ENCODE data around the gene UBE2G1.
A peak's percentile ranks its signal among the peaks of the same experiment; 100 is the strongest.

The UBE2G1 gene

DNA sequence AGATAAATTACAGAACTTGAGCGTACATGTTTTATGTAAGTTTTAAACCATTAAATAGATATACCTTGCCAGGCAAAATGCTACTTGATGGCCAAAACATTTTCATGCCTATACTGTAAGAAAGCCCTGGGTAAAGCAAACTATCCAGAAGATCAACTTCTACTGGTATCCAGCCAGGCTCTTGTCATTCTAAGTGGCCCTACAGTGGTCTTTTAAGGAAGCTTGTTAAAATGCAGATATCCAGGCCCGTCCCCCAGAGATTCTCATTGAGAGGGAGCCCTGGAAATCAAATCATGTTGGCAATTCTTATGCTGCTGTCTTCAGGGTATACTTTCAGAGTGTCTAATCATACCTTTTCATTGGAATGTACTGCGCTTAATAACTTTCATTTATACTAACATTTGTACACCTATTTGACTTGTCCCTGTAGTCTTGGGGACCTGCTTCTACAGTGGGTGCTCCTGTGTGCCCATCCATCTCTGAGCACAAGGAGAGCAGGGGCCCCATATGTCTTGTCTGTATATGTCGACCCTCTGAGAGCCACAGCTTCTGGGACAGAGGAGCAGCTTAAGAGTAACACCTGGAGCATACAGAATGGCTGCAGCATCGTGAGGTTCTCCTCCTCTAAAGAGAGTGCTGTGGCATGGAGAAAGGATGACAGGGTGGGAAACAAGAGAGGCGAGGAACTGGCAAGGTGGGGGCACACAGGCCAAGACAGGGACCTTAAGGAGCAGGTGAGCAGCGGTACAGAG, 59.1 kb downstream of the UBE2G1 start:
- H3K23ac ChIP-seq (ENCODE audit: low read depth, low read length, poor library complexity) = no peak overlapping the region
- H2BK12ac ChIP-seq (ENCODE audit: low read length) = no peak overlapping the region
- H2BK5ac ChIP-seq (ENCODE audit: low read length) = no peak overlapping the region
- peaks cover 7% of the 10 kb centered on the region for H3K79me1 ChIP-seq (ENCODE audit: low read depth, low read length)
- H4K8ac ChIP-seq (ENCODE audit: low read depth, low read length) = no peak overlapping the region
- no peaks in the 10 kb centered on the region for H3K27me3 ChIP-seq (ENCODE audit: control insufficient read depth in 3 of 3, insufficient read depth in 3 of 3, low read depth in 1 of 3, low read length in 3 of 3)
- peaks cover 0 to 28% of the 10 kb centered on the region in 2 donors for H3K9me3 ChIP-seq (replicated peaks in 1 of 2; ENCODE audit: control insufficient read depth in 2 of 2, insufficient read depth in 1 of 2, low read depth in 1 of 2, low read length in 2 of 2)
- H3K4me1 ChIP-seq (ENCODE audit: control insufficient read depth in 2 of 2, insufficient read depth in 1 of 2, low read depth in 1 of 2, low read length in 2 of 2) = no peaks in the 10 kb centered on the region
- no peak overlapping the region for H3K4me3 ChIP-seq (ENCODE audit: low read length in 2 of 2)
- no peak overlapping the region for H3K4ac ChIP-seq (ENCODE audit: low read length)
- no peak overlapping the region for H4K91ac ChIP-seq (ENCODE audit: low read depth, low read length, poor library complexity)
- H2AK5ac ChIP-seq (ENCODE audit: low read depth, low read length) = no peak overlapping the region
- H2BK120ac ChIP-seq (ENCODE audit: low read depth, low read length) = no peak overlapping the region
- no peak overlapping the region for H2AFZ ChIP-seq (ENCODE audit: low read length)
- H3K14ac ChIP-seq (ENCODE audit: low read length) = no peak overlapping the region
- WGBS, 2 donors (ENCODE audit: extremely low coverage in 2 of 2, insufficient read length in 2 of 2, insufficient replicate concordance in 1 of 2) = no CpG with 5 or more reads among the region's 7 CpGs
- H3K4me2 ChIP-seq (ENCODE audit: insufficient read depth, low read length, poor library complexity, severe bottlenecking) = no peak overlapping the region
- no peak overlapping the region for H3K18ac ChIP-seq (ENCODE audit: low read length)
- no peak overlapping the region for H3K9ac ChIP-seq (ENCODE audit: low read depth, low read length, poor library complexity)
- peaks cover 2 to 41% of the 10 kb centered on the region in 2 donors for H3K36me3 ChIP-seq (replicated peaks in 1 of 2; ENCODE audit: control insufficient read depth in 2 of 2, insufficient read depth in 2 of 2, low read length in 2 of 2)
- no peak overlapping the region for H2BK15ac ChIP-seq (ENCODE audit: low read length)
- no peak for DNase-seq (ENCODE audit: low spot score)
- H3K27ac ChIP-seq (replicated peaks; ENCODE audit: low read length) = no peak overlapping the region

- H3K4me2 ChIP-seq (ENCODE audit: insufficient read depth, low read length, poor library complexity, severe bottlenecking) = no peak overlapping the region
- no peak overlapping the region for H2BK5ac ChIP-seq (ENCODE audit: low read length)
- no peak overlapping the region for H2BK120ac ChIP-seq (ENCODE audit: low read depth, low read length)
- H2BK12ac ChIP-seq (ENCODE audit: low read length) = no peak overlapping the region
- no peak overlapping the region for H2AK5ac ChIP-seq (ENCODE audit: low read depth, low read length)
- H3K9me3 ChIP-seq (replicated peaks in 1 of 2; ENCODE audit: control insufficient read depth in 2 of 2, insufficient read depth in 1 of 2, low read depth in 1 of 2, low read length in 2 of 2) = peaks cover 0 to 11% of the 10 kb centered on the region in 2 donors
- no CpG with 5 or more reads among the region's 7 CpGs for WGBS, 2 donors (ENCODE audit: extremely low coverage in 2 of 2, insufficient read length in 2 of 2, insufficient replicate concordance in 1 of 2)
- no peak overlapping the region for H3K23ac ChIP-seq (ENCODE audit: low read depth, low read length, poor library complexity)
- no peak overlapping the region for H2AFZ ChIP-seq (ENCODE audit: low read length)
- no peak overlapping the region for H2BK15ac ChIP-seq (ENCODE audit: low read length)
- no peak overlapping the region for H3K9ac ChIP-seq (ENCODE audit: low read depth, low read length, poor library complexity)
- no peak overlapping the region for H3K27ac ChIP-seq (replicated peaks; ENCODE audit: low read length)
- no peak overlapping the region for H3K18ac ChIP-seq (ENCODE audit: low read length)
- H4K91ac ChIP-seq (ENCODE audit: low read depth, low read length, poor library complexity) = no peak overlapping the region
- H4K8ac ChIP-seq (ENCODE audit: low read depth, low read length) = no peak overlapping the region
- H3K4me3 ChIP-seq (ENCODE audit: low read length in 2 of 2) = no peak overlapping the region
- no peak for DNase-seq (ENCODE audit: low spot score)
- no peak overlapping the region for H3K14ac ChIP-seq (ENCODE audit: low read length)
- peaks cover 11% of the 10 kb centered on the region for H3K79me1 ChIP-seq (ENCODE audit: low read depth, low read length)
- no peak overlapping the region for H3K4ac ChIP-seq (ENCODE audit: low read length)
- peaks cover 12 to 57% of the 10 kb centered on the region in 2 donors for H3K36me3 ChIP-seq (replicated peaks in 1 of 2; ENCODE audit: control insufficient read depth in 2 of 2, insufficient read depth in 2 of 2, low read length in 2 of 2)
- no peaks in the 10 kb centered on the region for H3K4me1 ChIP-seq (ENCODE audit: control insufficient read depth in 2 of 2, insufficient read depth in 1 of 2, low read depth in 1 of 2, low read length in 2 of 2)
- no peaks in the 10 kb centered on the region for H3K27me3 ChIP-seq (ENCODE audit: control insufficient read depth in 3 of 3, insufficient read depth in 3 of 3, low read depth in 1 of 3, low read length in 3 of 3)
Measured at GRCh38 chr17:4305224-4305623, 61.3 kb downstream of the UBE2G1 start.

DNA sequence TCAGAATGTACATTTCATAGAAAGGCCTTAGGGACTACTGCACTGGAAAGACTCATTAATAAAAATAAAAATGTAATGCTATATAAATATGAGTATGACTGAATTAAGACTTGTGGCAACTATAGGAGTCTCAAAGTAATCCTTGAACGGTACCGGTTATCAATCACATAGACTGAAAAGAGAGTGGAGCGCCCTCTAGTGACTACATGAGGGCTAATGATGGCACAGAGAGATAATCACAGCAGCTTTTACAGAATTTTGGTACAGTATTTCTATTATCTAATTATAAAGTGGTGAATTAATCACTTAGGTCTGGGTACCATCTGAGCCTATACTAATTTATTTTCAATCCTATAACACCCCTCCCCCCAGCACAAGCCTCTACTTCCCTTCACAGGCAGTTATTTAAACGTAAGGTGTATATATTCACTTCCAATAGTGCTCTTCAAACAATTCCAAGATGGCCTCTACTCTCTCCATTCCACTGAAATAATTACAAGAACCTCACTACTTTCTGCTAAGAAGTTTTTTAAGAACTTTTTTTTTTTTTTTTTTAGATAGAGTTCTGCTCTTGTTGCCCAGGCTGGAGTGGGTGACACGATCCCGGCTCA, 62.0 kb downstream of the UBE2G1 start:
- peak; percentile 42 for DNase-seq (ENCODE audit: low spot score)
- peaks cover 12 to 57% of the 10 kb centered on the region in 2 donors for H3K36me3 ChIP-seq (replicated peaks in 1 of 2; ENCODE audit: control insufficient read depth in 2 of 2, insufficient read depth in 2 of 2, low read length in 2 of 2)
- no CpG with 5 or more reads among the region's 6 CpGs for WGBS, 2 donors (ENCODE audit: extremely low coverage in 2 of 2, insufficient read length in 2 of 2, insufficient replicate concordance in 1 of 2)

GRCh38 chr17:4301066-4301465, 65.4 kb downstream of the UBE2G1 start:
- no peak overlapping the region for H4K8ac ChIP-seq (ENCODE audit: low read depth, low read length)
- H3K36me3 ChIP-seq (replicated peaks in 1 of 2; ENCODE audit: control insufficient read depth in 2 of 2, insufficient read depth in 2 of 2, low read length in 2 of 2) = peaks cover 13 to 49% of the 10 kb centered on the region in 2 donors
- no peak overlapping the region for H2BK15ac ChIP-seq (ENCODE audit: low read length)
- H3K4me1 ChIP-seq (ENCODE audit: control insufficient read depth in 2 of 2, insufficient read depth in 1 of 2, low read depth in 1 of 2, low read length in 2 of 2) = peaks cover 0 to 3% of the 10 kb centered on the region in 2 donors
- H2BK5ac ChIP-seq (ENCODE audit: low read length) = no peak overlapping the region
- H3K27ac ChIP-seq (replicated peaks; ENCODE audit: low read length) = no peak overlapping the region
- H3K27me3 ChIP-seq (ENCODE audit: control insufficient read depth in 3 of 3, insufficient read depth in 3 of 3, low read depth in 1 of 3, low read length in 3 of 3) = no peaks in the 10 kb centered on the region
- no CpG with 5 or more reads among the region's 5 CpGs for WGBS, 2 donors (ENCODE audit: extremely low coverage in 2 of 2, insufficient read length in 2 of 2, insufficient replicate concordance in 1 of 2)
- no peak overlapping the region for H3K9ac ChIP-seq (ENCODE audit: low read depth, low read length, poor library complexity)
- no peak overlapping the region for H3K4me2 ChIP-seq (ENCODE audit: insufficient read depth, low read length, poor library complexity, severe bottlenecking)
- no peak overlapping the region for H3K4me3 ChIP-seq (ENCODE audit: low read length in 2 of 2)
- no peak overlapping the region for H3K18ac ChIP-seq (ENCODE audit: low read length)
- no peak overlapping the region for H2BK12ac ChIP-seq (ENCODE audit: low read length)
- H4K91ac ChIP-seq (ENCODE audit: low read depth, low read length, poor library complexity) = no peak overlapping the region
- H3K23ac ChIP-seq (ENCODE audit: low read depth, low read length, poor library complexity) = no peak overlapping the region
- H2AK5ac ChIP-seq (ENCODE audit: low read depth, low read length) = no peak overlapping the region
- peak overlapping the region; percentile 17 for H3K14ac ChIP-seq (ENCODE audit: low read length)
- no peak overlapping the region for H2AFZ ChIP-seq (ENCODE audit: low read length)
- no peak for DNase-seq (ENCODE audit: low spot score)
- peaks cover 4% of the 10 kb centered on the region for H3K79me1 ChIP-seq (ENCODE audit: low read depth, low read length)
- H3K4ac ChIP-seq (ENCODE audit: low read length) = no peak overlapping the region
- H3K9me3 ChIP-seq (replicated peaks in 1 of 2; ENCODE audit: control insufficient read depth in 2 of 2, insufficient read depth in 1 of 2, low read depth in 1 of 2, low read length in 2 of 2) = no peaks in the 10 kb centered on the region
- H2BK120ac ChIP-seq (ENCODE audit: low read depth, low read length) = no peak overlapping the region

More for the DNA sequence above, 62.0 kb downstream of the UBE2G1 start:
- Histone ChIP-seq H3K4ac (ENCODE audit: low read length) (no peak overlapping the region), H3K9ac (ENCODE audit: low read depth, low read length, poor library complexity) (no peak overlapping the region), H3K23ac (ENCODE audit: low read depth, low read length, poor library complexity) (no peak overlapping the region), H3K4me1 (ENCODE audit: control insufficient read depth in 2 of 2, insufficient read depth in 1 of 2, low read depth in 1 of 2, low read length in 2 of 2) (no peaks in the 10 kb centered on the region), H2AFZ (ENCODE audit: low read length) (no peak overlapping the region), H2BK120ac (ENCODE audit: low read depth, low read length) (no peak overlapping the region), H4K8ac (ENCODE audit: low read depth, low read length) (no peak overlapping the region), H2BK5ac (ENCODE audit: low read length) (no peak overlapping the region), H3K14ac (ENCODE audit: low read length) (no peak overlapping the region), H3K27me3 (ENCODE audit: control insufficient read depth in 3 of 3, insufficient read depth in 3 of 3, low read depth in 1 of 3, low read length in 3 of 3) (no peaks in the 10 kb centered on the region), H3K18ac (ENCODE audit: low read length) (no peak overlapping the region), H2AK5ac (ENCODE audit: low read depth, low read length) (no peak overlapping the region), H2BK12ac (ENCODE audit: low read length) (no peak overlapping the region), H3K4me2 (ENCODE audit: insufficient read depth, low read length, poor library complexity, severe bottlenecking) (no peak overlapping the region), H3K9me3 (replicated peaks in 1 of 2; ENCODE audit: control insufficient read depth in 2 of 2, insufficient read depth in 1 of 2, low read depth in 1 of 2, low read length in 2 of 2) (peaks cover 0 to 4% of the 10 kb centered on the region in 2 donors), H4K91ac (ENCODE audit: low read depth, low read length, poor library complexity) (no peak overlapping the region), H2BK15ac (ENCODE audit: low read length) (no peak overlapping the region), H3K27ac (replicated peaks; ENCODE audit: low read length) (no peak overlapping the region), H3K79me1 (ENCODE audit: low read depth, low read length) (peaks cover 11% of the 10 kb centered on the region), H3K4me3 (ENCODE audit: low read length in 2 of 2) (no peak overlapping the region)

All from neuronal stem cell (in vitro differentiated cells).